Large intestine (tissue), 1 donor: ENCODE data around the gene GNA15. TPM values are rescaled to one million over a fixed set of nuclear protein-coding genes. Genes with fewer than 3 reads are reported as not detected.

Experiments used
- polyA plus RNA-seq: library from polyadenylated mRNA; unstranded; fragments of 120-200 nt; gene quantifications from one replicate; pipeline ENCODE4 v1.2.1, GENCODE V29; 2013

Gene GNA15
- polyA plus RNA-seq, 1 donor = 2.1 TPM

Other genes with a start within 250 kb of the GNA15 start
- 11.3 TPM for gene ZNF57, start 235.1 kb upstream of the GNA15 start, polyA plus RNA-seq
- 7.4 TPM for gene ZNF77, start 191.1 kb upstream of the GNA15 start, polyA plus RNA-seq
- 2.1 TPM for gene TLE6, start 158.5 kb upstream of the GNA15 start, polyA plus RNA-seq
- gene TLE2, start 106.8 kb upstream of the GNA15 start, polyA plus RNA-seq = 87.9 TPM
- 335 TPM for gene TLE5, start 73.5 kb upstream of the GNA15 start, polyA plus RNA-seq
- 157 TPM for gene GNA11, start 41.7 kb upstream of the GNA15 start, polyA plus RNA-seq
- 0.55 TPM for gene S1PR4, start 42.7 kb downstream of the GNA15 start, polyA plus RNA-seq
- 36.3 TPM for gene NCLN, start 49.9 kb downstream of the GNA15 start, polyA plus RNA-seq
- 3.1 TPM for gene CELF5, start 88.6 kb downstream of the GNA15 start, polyA plus RNA-seq
- gene NFIC, start 230.6 kb downstream of the GNA15 start, polyA plus RNA-seq = 17.0 TPM